HepG2 (cell line): ENCODE results near the gene LIMD2. TPM values are rescaled to one million over a fixed set of nuclear protein-coding genes. Genes with fewer than 3 reads are reported as not detected.

Experiments used
- CBX5 ChIP-seq: sonication (generic); formaldehyde crosslinking; IDR thresholded peaks from 2 replicates; pipeline ENCODE4 v1.4.0; 2020; ENCODE audit warnings: missing genetic modification reagents, borderline replicate concordance
- FOXO4 ChIP-seq: sonication (generic); formaldehyde crosslinking; conservative IDR thresholded peaks from 2 replicates; pipeline ENCODE4 v1.8.1; 2023; ENCODE audit warnings: missing genetic modification reagents
- MAFK ChIP-seq, 2 experiments: IDR thresholded peaks in 1 of 2; conservative IDR thresholded peaks in 1 of 2; 2 replicates each; pipeline ENCODE4 v1.6.1; 2011; ENCODE audit warnings: improper control_type of control experiment in 2 of 2, low read length in 2 of 2
- MED8 ChIP-seq: sonication (generic); formaldehyde crosslinking; IDR thresholded peaks from 2 replicates; pipeline ENCODE4 v1.8.1; 2023; ENCODE audit warnings: mild to moderate bottlenecking, missing genetic modification reagents; ENCODE audit not compliant: insufficient replicate concordance
- MIER2 ChIP-seq: IDR thresholded peaks from 2 replicates; pipeline ENCODE4 v1.6.1; 2016; ENCODE audit warnings: missing biosample characterization, missing genetic modification reagents
- MLLT10 ChIP-seq: sonication (generic); formaldehyde crosslinking; IDR thresholded peaks from 2 replicates; pipeline ENCODE4 v1.4.0; 2020; ENCODE audit warnings: missing genetic modification reagents
- PRDM4 ChIP-seq: sonication (generic); formaldehyde crosslinking; IDR thresholded peaks from 2 replicates; pipeline ENCODE4 v1.9.0; 2021; ENCODE audit warnings: missing genetic modification reagents, borderline replicate concordance
- RBAK ChIP-seq: sonication (generic); formaldehyde crosslinking; IDR thresholded peaks from 2 replicates; pipeline ENCODE4 v1.5.1; 2020; ENCODE audit warnings: mild to moderate bottlenecking, missing genetic modification reagents
- ZBTB20 ChIP-seq: sonication (generic); formaldehyde crosslinking; IDR thresholded peaks from 2 replicates; pipeline ENCODE4 v1.8.1; 2023; ENCODE audit warnings: missing genetic modification reagents, low read depth, mild to moderate bottlenecking, borderline replicate concordance
- ZMAT3 ChIP-seq: sonication (generic); formaldehyde crosslinking; conservative IDR thresholded peaks from 2 replicates; pipeline ENCODE4 v1.7.0; 2021; ENCODE audit warnings: missing genetic modification reagents
- ZMYM2 ChIP-seq: sonication (generic); formaldehyde crosslinking; IDR thresholded peaks from 2 replicates; pipeline ENCODE4 v1.8.0; 2022; ENCODE audit warnings: mild to moderate bottlenecking, missing genetic modification reagents
- ZNF138 ChIP-seq: sonication (generic); formaldehyde crosslinking; IDR thresholded peaks from 2 replicates; pipeline ENCODE4 v1.5.0; 2020; ENCODE audit warnings: mild to moderate bottlenecking, low read depth, missing genetic modification reagents
- ZNF720 ChIP-seq: sonication (generic); formaldehyde crosslinking; IDR thresholded peaks from 2 replicates; pipeline ENCODE4 v1.4.0; 2020; ENCODE audit warnings: missing genetic modification reagents
- polyA plus RNA-seq, 8 experiments: library from polyadenylated mRNA; depleted of rRNA in 3 of 8; stranded (reverse) in 7 of 8; unstranded in 1 of 8; fragments of >200 nt; fragmentation: Illumina TruSeq in 4 of 8; extraction: Trizol in 4 of 8; gene quantifications; 2 replicates each; pipeline versions ENCODE4 v1.2.1 to v1.2.3, GENCODE V29; 2011 to 2016; ENCODE audit warnings: low read depth in 4 of 8, missing spikeins in 1 of 8, mixed read lengths in 1 of 8; ENCODE audit not compliant: insufficient read depth in 1 of 8
- total RNA-seq, 5 experiments: library from RNA; depleted of rRNA; stranded (reverse); fragments of >200 nt; fragmentation: Illumina TruSeq; extraction: Trizol; gene quantifications; 2 replicates each; pipeline ENCODE4 v1.2.3, GENCODE V29; 2016; ENCODE audit warnings: low read depth in 1 of 5
- TF ChIP-seq, protein P1 (sequence below): sonication (generic); formaldehyde crosslinking; IDR thresholded peaks from 2 replicates; pipeline ENCODE4 v1.4.0; 2020; ENCODE audit warnings: missing genetic modification reagents, mild to moderate bottlenecking, borderline replicate concordance
- TF ChIP-seq, protein P2 (sequence below): sonication (generic); formaldehyde crosslinking; IDR thresholded peaks from 2 replicates; pipeline ENCODE4 v1.9.0; 2021; ENCODE audit warnings: missing genetic modification reagents, borderline replicate concordance
- TF ChIP-seq, protein P3 (sequence below): sonication (generic); formaldehyde crosslinking; IDR thresholded peaks from 2 replicates; pipeline ENCODE4 v1.4.0; 2020; ENCODE audit warnings: mild to moderate bottlenecking, missing genetic modification reagents

The LIMD2 gene
- total and polyA plus RNA-seq, 2 of the 13 experiments (the other 11 are each of a cell fraction or from before 2014, with no cell fraction given) = 9.0 to 20.8 TPM

DNA sequence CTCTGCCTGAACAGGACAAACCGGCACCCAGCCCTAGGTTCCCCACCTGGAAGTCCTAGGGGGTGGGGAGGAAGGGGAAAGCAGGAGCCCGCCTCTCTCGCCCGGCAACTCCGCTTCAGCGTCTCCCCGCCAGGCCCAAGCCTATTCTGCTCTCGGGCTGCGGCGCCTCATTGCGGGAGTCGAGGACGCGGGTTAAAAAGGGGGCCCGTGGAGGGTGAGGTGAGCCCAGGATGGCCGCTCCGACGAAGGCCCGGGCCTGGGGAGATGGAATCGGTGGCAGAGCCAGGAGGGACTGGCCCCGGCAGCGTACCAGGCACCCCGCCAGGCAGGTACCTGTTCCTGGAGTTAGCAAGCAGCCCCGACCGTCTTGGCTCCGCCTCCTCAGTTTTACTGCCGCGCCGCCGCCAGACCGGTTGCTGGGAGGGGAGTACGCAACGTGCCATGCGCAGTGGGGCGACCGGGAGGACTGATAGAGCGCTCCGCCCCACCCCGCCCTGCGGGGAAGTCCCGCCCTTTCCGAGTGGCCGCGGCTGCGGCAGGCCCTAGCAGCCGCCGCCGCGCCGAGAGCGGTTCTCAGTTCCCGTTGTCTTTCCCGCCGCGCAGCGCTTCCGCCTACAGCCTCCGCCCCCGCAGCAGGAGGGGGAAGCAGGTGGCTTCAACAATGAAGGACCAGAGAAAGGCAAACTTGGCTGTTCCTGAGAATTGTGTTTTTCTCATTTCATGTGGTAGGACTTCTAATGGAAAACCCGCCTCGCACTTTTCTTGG is 41.7 kb upstream of the LIMD2 start, which contains the start of gene STRADA (continued):
- TF ChIP-seq FOXO4 = no peak
- TF ChIP-seq PRDM4 (CRISPR knock-in tag) = no peak
- TF ChIP-seq CBX5 (CRISPR knock-in tag) = peak; percentile 64; the same call in 1 of the 2 replicates
- TF ChIP-seq, protein P1, sequence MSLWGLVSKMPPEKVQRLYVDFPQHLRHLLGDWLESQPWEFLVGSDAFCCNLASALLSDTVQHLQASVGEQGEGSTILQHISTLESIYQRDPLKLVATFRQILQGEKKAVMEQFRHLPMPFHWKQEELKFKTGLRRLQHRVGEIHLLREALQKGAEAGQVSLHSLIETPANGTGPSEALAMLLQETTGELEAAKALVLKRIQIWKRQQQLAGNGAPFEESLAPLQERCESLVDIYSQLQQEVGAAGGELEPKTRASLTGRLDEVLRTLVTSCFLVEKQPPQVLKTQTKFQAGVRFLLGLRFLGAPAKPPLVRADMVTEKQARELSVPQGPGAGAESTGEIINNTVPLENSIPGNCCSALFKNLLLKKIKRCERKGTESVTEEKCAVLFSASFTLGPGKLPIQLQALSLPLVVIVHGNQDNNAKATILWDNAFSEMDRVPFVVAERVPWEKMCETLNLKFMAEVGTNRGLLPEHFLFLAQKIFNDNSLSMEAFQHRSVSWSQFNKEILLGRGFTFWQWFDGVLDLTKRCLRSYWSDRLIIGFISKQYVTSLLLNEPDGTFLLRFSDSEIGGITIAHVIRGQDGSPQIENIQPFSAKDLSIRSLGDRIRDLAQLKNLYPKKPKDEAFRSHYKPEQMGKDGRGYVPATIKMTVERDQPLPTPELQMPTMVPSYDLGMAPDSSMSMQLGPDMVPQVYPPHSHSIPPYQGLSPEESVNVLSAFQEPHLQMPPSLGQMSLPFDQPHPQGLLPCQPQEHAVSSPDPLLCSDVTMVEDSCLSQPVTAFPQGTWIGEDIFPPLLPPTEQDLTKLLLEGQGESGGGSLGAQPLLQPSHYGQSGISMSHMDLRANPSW = no peak
- TF ChIP-seq MAFK (conservative IDR thresholded peaks at IDR 0.05 in 1 of 2, IDR thresholded peaks at IDR 0.05 in 1 of 2; ENCODE audit: low read length in 2 of 2) = no peak
- no peak for TF ChIP-seq RBAK (CRISPR knock-in tag)
- TF ChIP-seq, protein P2, sequence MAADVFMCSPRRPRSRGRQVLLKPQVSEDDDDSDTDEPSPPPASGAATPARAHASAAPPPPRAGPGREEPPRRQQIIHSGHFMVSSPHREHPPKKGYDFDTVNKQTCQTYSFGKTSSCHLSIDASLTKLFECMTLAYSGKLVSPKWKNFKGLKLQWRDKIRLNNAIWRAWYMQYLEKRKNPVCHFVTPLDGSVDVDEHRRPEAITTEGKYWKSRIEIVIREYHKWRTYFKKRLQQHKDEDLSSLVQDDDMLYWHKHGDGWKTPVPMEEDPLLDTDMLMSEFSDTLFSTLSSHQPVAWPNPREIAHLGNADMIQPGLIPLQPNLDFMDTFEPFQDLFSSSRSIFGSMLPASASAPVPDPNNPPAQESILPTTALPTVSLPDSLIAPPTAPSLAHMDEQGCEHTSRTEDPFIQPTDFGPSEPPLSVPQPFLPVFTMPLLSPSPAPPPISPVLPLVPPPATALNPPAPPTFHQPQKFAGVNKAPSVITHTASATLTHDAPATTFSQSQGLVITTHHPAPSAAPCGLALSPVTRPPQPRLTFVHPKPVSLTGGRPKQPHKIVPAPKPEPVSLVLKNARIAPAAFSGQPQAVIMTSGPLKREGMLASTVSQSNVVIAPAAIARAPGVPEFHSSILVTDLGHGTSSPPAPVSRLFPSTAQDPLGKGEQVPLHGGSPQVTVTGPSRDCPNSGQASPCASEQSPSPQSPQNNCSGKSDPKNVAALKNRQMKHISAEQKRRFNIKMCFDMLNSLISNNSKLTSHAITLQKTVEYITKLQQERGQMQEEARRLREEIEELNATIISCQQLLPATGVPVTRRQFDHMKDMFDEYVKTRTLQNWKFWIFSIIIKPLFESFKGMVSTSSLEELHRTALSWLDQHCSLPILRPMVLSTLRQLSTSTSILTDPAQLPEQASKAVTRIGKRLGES (CRISPR knock-in tag) = no peak
- TF ChIP-seq ZNF720 (CRISPR knock-in tag) = no peak
- TF ChIP-seq ZBTB20 (CRISPR knock-in tag) = peak; percentile 1
- TF ChIP-seq ZMYM2 = peak; percentile 76; the same call in 1 of the 2 replicates
- 0 out of 2 replicates have a peak, but pooled peaks have one; percentile 25 for TF ChIP-seq MLLT10
- TF ChIP-seq ZMAT3 (CRISPR knock-in tag) = peak; percentile 54
- peak; percentile 38; the same call in 1 of the 2 replicates for TF ChIP-seq MIER2 (CRISPR knock-in tag)
- peak; percentile 52 for TF ChIP-seq MED8
- peak; percentile 28; the same call in 1 of the 2 replicates for TF ChIP-seq ZNF138 (CRISPR knock-in tag)
- TF ChIP-seq, protein P3, sequence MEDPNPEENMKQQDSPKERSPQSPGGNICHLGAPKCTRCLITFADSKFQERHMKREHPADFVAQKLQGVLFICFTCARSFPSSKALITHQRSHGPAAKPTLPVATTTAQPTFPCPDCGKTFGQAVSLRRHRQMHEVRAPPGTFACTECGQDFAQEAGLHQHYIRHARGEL (CRISPR knock-in tag) = no peak
